Measurements from ENCODE around the gene SPINK14. TPM values are rescaled to one million over a fixed set of nuclear protein-coding genes. Genes with fewer than 3 reads are reported as not detected.

SPINK14 gene, protein sequence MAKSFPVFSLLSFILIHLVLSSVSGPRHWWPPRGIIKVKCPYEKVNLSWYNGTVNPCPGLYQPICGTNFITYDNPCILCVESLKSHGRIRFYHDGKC
- total RNA-seq, result not detected

- no peak for TF ChIP-seq CTCF (IDR thresholded peaks at IDR 0.05)
- no peaks in the 10 kb centered on the region for H3K36me3 ChIP-seq
- H3K27me3 ChIP-seq, result no peaks in the 10 kb centered on the region
- intact Hi-C loops (cut with DNase I), result no loop called here
- no peaks in the 10 kb centered on the region for H3K9me3 ChIP-seq
- H3K4me1 ChIP-seq, result no peaks in the 10 kb centered on the region
- no peak within 1 kb of the TSS for H3K4me3 ChIP-seq
- no peak for DNase-seq
- no peak within 1 kb of the TSS for H3K9ac ChIP-seq (ENCODE audit: low read depth in 2 of 2, low read length in 2 of 2)
- no peak within 1 kb of the TSS for H3K27ac ChIP-seq
Measured at GRCh38 chr5:148168246-148168645, at the start of gene SPINK14. SPINK14 (plus strand) TSS chr5:148168546; CDS start chr5:148169733, 1,187 bp downstream.

GRCh38 chr5:148120317-148120716 lies 48.0 kb upstream of the SPINK14 start:
- Histone ChIP-seq H3K4me3 (no peak overlapping the region), H3K4me1 (no peaks in the 10 kb centered on the region), H3K9me3 (no peaks in the 10 kb centered on the region), H3K9ac (ENCODE audit: low read depth in 2 of 2, low read length in 2 of 2) (no peak overlapping the region), H3K36me3 (no peaks in the 10 kb centered on the region), H3K27me3 (no peaks in the 10 kb centered on the region), H3K27ac (no peak overlapping the region)
- intact Hi-C loops (cut with DNase I), result no loop called here
- TF ChIP-seq CTCF (IDR thresholded peaks at IDR 0.05), result no peak
- DNase-seq, result no peak

GRCh38 chr5:148125641-148126040 lies 42.7 kb upstream of the SPINK14 start:
- Histone ChIP-seq H3K36me3 (no peaks in the 10 kb centered on the region), H3K4me3 (no peak overlapping the region), H3K27ac (no peak overlapping the region), H3K27me3 (no peaks in the 10 kb centered on the region), H3K9ac (ENCODE audit: low read depth in 2 of 2, low read length in 2 of 2) (no peak overlapping the region), H3K4me1 (no peaks in the 10 kb centered on the region), H3K9me3 (no peaks in the 10 kb centered on the region)
- no peak for DNase-seq
- intact Hi-C loops (cut with DNase I), result no loop called here
- TF ChIP-seq CTCF (IDR thresholded peaks at IDR 0.05), result no peak

DNA sequence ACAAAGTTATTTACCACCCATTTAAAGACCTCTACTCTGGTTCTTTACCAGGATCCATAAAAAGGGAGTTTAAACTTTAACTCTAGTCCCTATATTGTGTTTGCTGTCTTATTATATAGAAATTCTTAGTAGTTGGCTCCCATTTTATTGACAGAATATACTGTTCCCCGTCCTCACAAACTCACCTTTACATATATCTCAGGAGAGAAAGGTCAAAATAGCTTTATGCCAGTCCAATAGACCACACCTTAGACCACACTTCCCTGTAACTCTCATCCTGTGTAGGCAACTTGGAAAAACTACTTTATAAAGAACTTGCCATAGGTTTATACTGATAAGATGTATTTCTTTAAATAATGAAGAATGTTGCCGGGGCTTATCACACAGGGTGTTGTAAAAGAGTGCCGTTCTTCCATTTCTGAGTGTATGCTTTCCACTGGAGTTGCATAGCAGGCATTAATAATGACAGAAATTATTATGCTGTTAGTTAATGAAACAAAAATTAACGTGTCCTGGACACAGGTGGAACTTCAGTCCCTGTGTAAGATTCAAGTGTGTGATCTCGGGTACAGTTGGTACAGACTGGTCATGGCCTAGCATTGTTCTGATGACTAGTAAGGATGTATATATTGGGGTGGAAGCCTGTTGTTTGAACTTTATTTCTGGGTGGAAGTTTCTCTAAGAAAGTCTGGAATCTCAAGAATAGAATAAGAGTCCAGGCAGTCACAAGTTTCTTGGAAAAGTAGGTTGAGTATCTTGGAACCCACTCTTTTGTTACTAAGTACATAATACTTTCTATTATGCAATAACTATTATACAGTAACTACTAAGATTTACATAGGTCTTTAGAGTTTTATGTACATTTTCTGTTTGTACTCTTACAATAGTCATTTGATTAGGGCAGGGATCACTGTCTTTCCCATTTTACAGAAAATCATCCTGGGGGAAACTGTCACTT lies 33.0 kb upstream of the SPINK14 start:
- H3K9ac ChIP-seq (ENCODE audit: low read depth in 2 of 2, low read length in 2 of 2), result no peak overlapping the region
- TF ChIP-seq CTCF (IDR thresholded peaks at IDR 0.05), result no peak
- H3K4me3 ChIP-seq, result no peak overlapping the region
- H3K27ac ChIP-seq, result peak overlapping the region; percentile 69
- H3K9me3 ChIP-seq, result no peaks in the 10 kb centered on the region
- no peak for DNase-seq
- H3K27me3 ChIP-seq, result no peaks in the 10 kb centered on the region
- intact Hi-C loops (cut with DNase I), result no loop called here
- no peaks in the 10 kb centered on the region for H3K4me1 ChIP-seq
- H3K36me3 ChIP-seq, result no peaks in the 10 kb centered on the region

- H3K9ac ChIP-seq (ENCODE audit: low read depth in 2 of 2, low read length in 2 of 2), result no peak overlapping the region
- no peak for TF ChIP-seq CTCF (IDR thresholded peaks at IDR 0.05)
- no peaks in the 10 kb centered on the region for H3K9me3 ChIP-seq
- H3K27ac ChIP-seq, result no peak overlapping the region
- H3K4me3 ChIP-seq, result no peak overlapping the region
- H3K36me3 ChIP-seq, result no peaks in the 10 kb centered on the region
- no peak for DNase-seq
- no peaks in the 10 kb centered on the region for H3K4me1 ChIP-seq
- no peaks in the 10 kb centered on the region for H3K27me3 ChIP-seq
- intact Hi-C loops (cut with DNase I), result no loop called here
Measured at GRCh38 chr5:148140846-148141245, 27.5 kb upstream of the SPINK14 start.

All from colonic mucosa (tissue), 4 donors.